OCI-LY1 (cell line): ENCODE results near the gene ARHGAP9.

ENCODE experiments used
- EZH2 ChIP-seq: fragments of 200-600 bp; sonication (generic), shearing (Covaris generic); IDR thresholded peaks from 2 replicates; pipeline ENCODE4 v1.8.0; 2017; ENCODE audit warnings: borderline replicate concordance, mixed run types, mild to moderate bottlenecking, antibody characterized with exemption, low read length, moderate library complexity, mixed read lengths
- TF ChIP-seq, protein P1 (sequence below): fragments of 200-600 bp; sonication (generic), shearing (Covaris generic); IDR thresholded peaks from 2 replicates; pipeline ENCODE4 v1.5.1; 2017; ENCODE audit warnings: mild to moderate bottlenecking, antibody characterized with exemption, low read length, moderate library complexity, mixed read lengths

GRCh38 chr12:57514720-57515407 is 35.2 kb upstream of the ARHGAP9 start:
- TF ChIP-seq EZH2 = no peak
- TF ChIP-seq, protein P1, sequence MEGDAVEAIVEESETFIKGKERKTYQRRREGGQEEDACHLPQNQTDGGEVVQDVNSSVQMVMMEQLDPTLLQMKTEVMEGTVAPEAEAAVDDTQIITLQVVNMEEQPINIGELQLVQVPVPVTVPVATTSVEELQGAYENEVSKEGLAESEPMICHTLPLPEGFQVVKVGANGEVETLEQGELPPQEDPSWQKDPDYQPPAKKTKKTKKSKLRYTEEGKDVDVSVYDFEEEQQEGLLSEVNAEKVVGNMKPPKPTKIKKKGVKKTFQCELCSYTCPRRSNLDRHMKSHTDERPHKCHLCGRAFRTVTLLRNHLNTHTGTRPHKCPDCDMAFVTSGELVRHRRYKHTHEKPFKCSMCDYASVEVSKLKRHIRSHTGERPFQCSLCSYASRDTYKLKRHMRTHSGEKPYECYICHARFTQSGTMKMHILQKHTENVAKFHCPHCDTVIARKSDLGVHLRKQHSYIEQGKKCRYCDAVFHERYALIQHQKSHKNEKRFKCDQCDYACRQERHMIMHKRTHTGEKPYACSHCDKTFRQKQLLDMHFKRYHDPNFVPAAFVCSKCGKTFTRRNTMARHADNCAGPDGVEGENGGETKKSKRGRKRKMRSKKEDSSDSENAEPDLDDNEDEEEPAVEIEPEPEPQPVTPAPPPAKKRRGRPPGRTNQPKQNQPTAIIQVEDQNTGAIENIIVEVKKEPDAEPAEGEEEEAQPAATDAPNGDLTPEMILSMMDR = no peak
